Retinal pigment epithelial cell (primary cell): ENCODE results near the gene SIPA1L3.

Experiments used
- DNase-seq: peaks from one replicate; pipeline ENCODE4 v3.0.0-alpha.2; 2010; ENCODE audit warnings: low read depth
- H3K4me3 ChIP-seq: 2 replicates; pipeline ENCODE4 v1.5.1; 2011; ENCODE audit warnings: mild to moderate bottlenecking, low read length, control low read depth, moderate library complexity
- CTCF ChIP-seq: conservative IDR thresholded peaks from 2 replicates; pipeline ENCODE4 v1.5.1; 2011; ENCODE audit warnings: low read depth, low read length, control low read depth, inconsistent platforms

Gene SIPA1L3

GRCh38 chr19:38015216-38015615 lies 108.2 kb downstream of the SIPA1L3 start:
- no peak for DNase-seq
- TF ChIP-seq CTCF, result no peak
- H3K4me3 ChIP-seq, result no peak overlapping the region

- no peak for DNase-seq
- no peak overlapping the region for H3K4me3 ChIP-seq
- TF ChIP-seq CTCF, result no peak
Measured at GRCh38 chr19:38015761-38016160, 108.8 kb downstream of the SIPA1L3 start.

- H3K4me3 ChIP-seq, result no peak overlapping the region
- DNase-seq, result no peak
- no peak for TF ChIP-seq CTCF
Measured at GRCh38 chr19:38017401-38018151, 110.6 kb downstream of the SIPA1L3 start.

DNA sequence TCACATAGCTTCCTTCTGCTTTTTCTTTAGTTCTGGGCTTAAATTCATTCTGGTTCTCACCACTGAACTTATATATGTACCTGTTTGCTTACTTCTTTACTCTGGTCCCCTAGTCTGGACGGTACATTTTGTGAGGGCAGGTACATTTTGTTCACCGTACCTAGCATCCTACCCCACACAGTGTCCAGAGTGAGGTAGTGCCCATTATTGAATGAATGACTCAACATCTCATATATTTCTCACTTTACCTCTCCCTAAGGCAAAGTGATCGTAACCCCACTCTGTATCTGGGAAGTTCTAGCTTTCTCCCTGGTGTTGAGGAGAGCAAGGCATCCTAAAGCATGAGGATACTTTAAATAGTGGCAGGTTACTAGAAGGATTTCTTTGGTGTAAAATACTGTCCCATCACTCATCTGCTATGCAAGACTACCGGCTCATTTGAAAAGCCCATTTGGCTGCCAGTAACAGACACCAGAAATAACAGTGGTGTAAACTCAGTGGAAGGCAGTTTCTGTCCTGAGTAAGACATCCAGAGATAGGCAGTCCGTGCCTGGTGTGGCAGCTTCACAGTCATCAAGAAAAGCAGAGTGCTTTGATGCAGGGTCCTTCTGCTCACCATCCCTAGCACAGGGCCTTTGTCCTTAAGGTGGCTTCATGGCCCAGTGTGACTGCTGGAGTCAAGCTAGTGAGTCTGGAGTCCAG lies 111.8 kb downstream of the SIPA1L3 start:
- no peak for TF ChIP-seq CTCF
- no peak overlapping the region for H3K4me3 ChIP-seq
- DNase-seq, result no peak

DNA sequence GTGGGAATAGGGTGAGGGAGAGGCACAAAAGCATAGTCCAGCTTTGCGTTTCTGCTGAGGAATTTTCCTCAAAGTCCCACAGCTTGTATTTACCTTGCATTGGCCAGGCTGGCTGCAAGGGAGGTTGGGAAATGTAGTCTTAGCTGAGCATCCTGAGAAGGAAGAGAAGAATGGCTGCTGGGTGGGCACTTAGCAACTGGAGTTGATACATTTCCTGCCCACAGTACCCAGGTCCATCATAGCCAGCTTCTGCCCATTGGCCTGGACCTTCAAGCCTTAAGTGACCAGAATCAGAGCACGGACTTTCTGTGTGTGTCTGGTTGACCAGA lies 112.4 kb downstream of the SIPA1L3 start:
- no peak overlapping the region for H3K4me3 ChIP-seq
- TF ChIP-seq CTCF, result no peak
- DNase-seq, result no peak

DNA sequence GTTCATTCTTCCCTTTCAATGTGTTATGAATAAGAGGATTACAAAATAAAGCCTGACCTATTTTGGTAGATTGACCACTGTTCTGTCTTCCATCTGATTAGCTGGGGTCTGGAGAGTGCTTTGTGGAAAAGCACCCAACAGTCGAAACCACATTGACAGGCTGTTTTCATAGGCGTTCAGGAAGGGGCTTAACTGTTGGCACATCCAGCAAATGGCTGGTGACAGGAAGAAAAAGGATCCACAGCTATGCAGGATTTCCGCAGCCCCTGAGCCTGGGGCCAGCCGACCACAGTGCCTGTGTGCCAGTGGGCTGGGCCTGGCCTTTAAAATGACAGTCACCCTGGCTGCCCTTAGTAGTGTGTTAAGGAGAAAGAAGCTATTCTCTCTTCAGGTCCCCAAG lies 113.3 kb downstream of the SIPA1L3 start:
- peak; percentile 67 for DNase-seq
- H3K4me3 ChIP-seq, result no peak overlapping the region
- no peak for TF ChIP-seq CTCF

GRCh38 chr19:38021352-38021751 lies 114.3 kb downstream of the SIPA1L3 start:
- no peak overlapping the region for H3K4me3 ChIP-seq
- no peak for TF ChIP-seq CTCF
- DNase-seq, result no peak
